ENCODE data around the gene KCTD13.

DNA sequence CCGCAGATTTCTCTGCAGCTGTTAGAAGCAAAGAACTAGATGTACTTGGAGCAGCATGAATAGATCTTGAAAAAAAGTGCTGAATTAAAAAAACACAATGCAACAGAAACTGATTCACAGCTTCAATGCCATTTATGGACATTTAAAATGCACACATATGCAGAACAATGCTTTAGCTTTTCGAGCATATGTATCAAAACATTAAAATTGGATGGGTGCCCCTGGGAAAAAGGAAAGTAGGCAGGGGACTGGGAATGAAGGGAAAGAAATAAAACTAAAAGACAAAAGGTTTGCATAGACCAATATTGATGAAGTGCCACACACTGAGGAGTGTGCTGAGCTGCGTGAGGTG is 5.0 kb downstream of the KCTD13 start:
- TF ChIP-seq, protein P1, sequence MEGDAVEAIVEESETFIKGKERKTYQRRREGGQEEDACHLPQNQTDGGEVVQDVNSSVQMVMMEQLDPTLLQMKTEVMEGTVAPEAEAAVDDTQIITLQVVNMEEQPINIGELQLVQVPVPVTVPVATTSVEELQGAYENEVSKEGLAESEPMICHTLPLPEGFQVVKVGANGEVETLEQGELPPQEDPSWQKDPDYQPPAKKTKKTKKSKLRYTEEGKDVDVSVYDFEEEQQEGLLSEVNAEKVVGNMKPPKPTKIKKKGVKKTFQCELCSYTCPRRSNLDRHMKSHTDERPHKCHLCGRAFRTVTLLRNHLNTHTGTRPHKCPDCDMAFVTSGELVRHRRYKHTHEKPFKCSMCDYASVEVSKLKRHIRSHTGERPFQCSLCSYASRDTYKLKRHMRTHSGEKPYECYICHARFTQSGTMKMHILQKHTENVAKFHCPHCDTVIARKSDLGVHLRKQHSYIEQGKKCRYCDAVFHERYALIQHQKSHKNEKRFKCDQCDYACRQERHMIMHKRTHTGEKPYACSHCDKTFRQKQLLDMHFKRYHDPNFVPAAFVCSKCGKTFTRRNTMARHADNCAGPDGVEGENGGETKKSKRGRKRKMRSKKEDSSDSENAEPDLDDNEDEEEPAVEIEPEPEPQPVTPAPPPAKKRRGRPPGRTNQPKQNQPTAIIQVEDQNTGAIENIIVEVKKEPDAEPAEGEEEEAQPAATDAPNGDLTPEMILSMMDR (conservative IDR thresholded peaks at IDR 0.05; ENCODE audit: low read depth, low read length) = no peak
- no peak for TF ChIP-seq EZH2 (IDR thresholded peaks at IDR 0.05; ENCODE audit: borderline replicate concordance, low read depth, low read length, poor library complexity, severe bottlenecking)

Measured in A673 (cell line).